OCI-LY7 (cell line): ENCODE measurements around the gene CNIH2. TPM values are rescaled to one million over a fixed set of nuclear protein-coding genes. Genes with fewer than 3 reads are reported as not detected.

Experiments
- BruUV-seq: library from RNA; stranded (reverse); fragments of 400-500 nt; replicated peaks from 2 replicates; lab custom pipeline; 2021; lab: Mats Ljungman, UMichigan
- CTCF ChIA-PET: fragments of 300-600 bp; sonication (Branson Sonifier 250); formaldehyde crosslinking; loops from one replicate; lab custom pipeline; 2022; ENCODE audit warnings: antibody characterized with exemption; ENCODE audit not compliant: unreplicated experiment; lab: Charles Lee
- POLR2A ChIA-PET: fragments of 300-600 bp; sonication (Branson Sonifier 250); formaldehyde crosslinking; loops from one replicate; lab custom pipeline; 2022; ENCODE audit warnings: antibody characterized with exemption; lab: Charles Lee
- DNase-seq: peaks from one replicate; pipeline ENCODE4 v3.0.0-alpha.2; 2015; ENCODE audit warnings: low spot score
- H2AFZ ChIP-seq: fragments of 200-600 bp; sonication (generic), shearing (Covaris generic); 2 replicates; pipeline ENCODE4 v1.6.1; 2014; ENCODE audit warnings: mild to moderate bottlenecking, antibody characterized with exemption, low read length, moderate library complexity
- H3K27ac ChIP-seq: fragments of 200-600 bp; sonication (generic); 2 replicates; pipeline ENCODE4 v1.5.1; 2014; ENCODE audit warnings: mixed run types, low read depth, mild to moderate bottlenecking, moderate library complexity, low read length, inconsistent platforms; ENCODE audit not compliant: poor library complexity, severe bottlenecking
- H3K36me3 ChIP-seq: fragments of 200-600 bp; sonication (generic); 2 replicates; pipeline ENCODE4 v1.6.1; 2014; ENCODE audit warnings: mild to moderate bottlenecking, antibody characterized with exemption, low read length, moderate library complexity, mixed read lengths; ENCODE audit not compliant: insufficient read depth
- H3K4me1 ChIP-seq: fragments of 200-600 bp; sonication (generic); 2 replicates; pipeline ENCODE4 v1.5.1; 2014; ENCODE audit warnings: mild to moderate bottlenecking, low read length; ENCODE audit not compliant: insufficient read depth, poor library complexity, severe bottlenecking
- H3K4me2 ChIP-seq: fragments of 200-600 bp; sonication (generic); 2 replicates; pipeline ENCODE4 v1.6.1; 2014; ENCODE audit warnings: mild to moderate bottlenecking, low read length
- H3K4me3 ChIP-seq: fragments of 200-600 bp; sonication (generic); 2 replicates; pipeline ENCODE4 v1.5.1; 2014; ENCODE audit warnings: mild to moderate bottlenecking, low read depth, low read length; ENCODE audit not compliant: poor library complexity, severe bottlenecking
- H3K79me2 ChIP-seq: fragments of 200-600 bp; sonication (generic); 2 replicates; pipeline ENCODE4 v1.6.1; 2016; ENCODE audit warnings: low read depth, mild to moderate bottlenecking, low read length, moderate library complexity, mixed read lengths; ENCODE audit not compliant: insufficient read depth
- H3K9me2 ChIP-seq: fragments of 200-600 bp; sonication (generic); 2 replicates; pipeline ENCODE4 v1.6.1; 2016; ENCODE audit warnings: mild to moderate bottlenecking, low read length, mixed read lengths; ENCODE audit not compliant: insufficient read depth
- H3K9me3 ChIP-seq: fragments of 200-600 bp; sonication (generic); 2 replicates; pipeline ENCODE4 v1.6.1; 2014; ENCODE audit warnings: mild to moderate bottlenecking, mixed run types, low read length, mixed read lengths
- H4K20me1 ChIP-seq: fragments of 200-600 bp; sonication (generic); 2 replicates; pipeline ENCODE4 v1.6.1; 2014; ENCODE audit warnings: mild to moderate bottlenecking, antibody characterized with exemption, low read length, moderate library complexity, mixed read lengths; ENCODE audit not compliant: insufficient read depth
- CTCF ChIP-seq: fragments of 200-600 bp; sonication (generic); conservative IDR thresholded peaks from 2 replicates; pipeline ENCODE4 v1.5.1; 2014; ENCODE audit warnings: mild to moderate bottlenecking, antibody characterized with exemption, low read length, moderate library complexity, mixed read lengths
- EZH2phosphoT487 ChIP-seq: fragments of 200-600 bp; sonication (generic); IDR thresholded peaks from 2 replicates; pipeline ENCODE4 v1.6.1; 2018; ENCODE audit warnings: low read depth, borderline replicate concordance, mild to moderate bottlenecking, mixed run types, antibody characterized with exemption, low read length, moderate library complexity, mixed read lengths
- intact Hi-C: fragments of 100-400 bp; cut with micrococcal nuclease; formaldehyde crosslinking; loops from one replicate; pipeline ENCODE4 v1.10.0; 2022; ENCODE audit not compliant: unreplicated experiment
- total RNA-seq, 2 experiments: library from RNA; depleted of rRNA in 1 of 2; stranded (reverse); fragments of >200 nt in 1 of 2; shearing (Covaris generic) in 1 of 2; gene quantifications; 2 replicates each; pipeline ENCODE4 v1.2.3, GENCODE V29; 2014 to 2022

Gene CNIH2
- total RNA-seq, 2 experiments from 2014 or later: 0.60 to 2.7 TPM

GRCh38 chr11:66284526-66285078 is 6.6 kb downstream of the CNIH2 start:
- Histone ChIP-seq H3K4me3 (no peak overlapping the region), H3K4me2 (peak overlapping the region; percentile 52), H3K9me2 (no peaks in the 10 kb centered on the region), H3K36me3 (peaks cover 15% of the 10 kb centered on the region; the same call in 1 of the 2 replicates), H3K79me2 (peaks cover 9% of the 10 kb centered on the region; the same call in 1 of the 2 replicates), H4K20me1 (no peaks in the 10 kb centered on the region), H3K27ac (peak overlapping the region; percentile 35), H3K4me1 (peaks cover 43% of the 10 kb centered on the region), H3K9me3 (no peaks in the 10 kb centered on the region), H2AFZ (no peak overlapping the region)
- TF ChIP-seq EZH2phosphoT487 (no peak), CTCF (no peak)
- ChIA-PET CTCF (no interaction called here), POLR2A (no interaction called here)
- no TSS peak for BruUV-seq
- intact Hi-C loops: no loop called here
- peak; percentile 35 for DNase-seq

DNA sequence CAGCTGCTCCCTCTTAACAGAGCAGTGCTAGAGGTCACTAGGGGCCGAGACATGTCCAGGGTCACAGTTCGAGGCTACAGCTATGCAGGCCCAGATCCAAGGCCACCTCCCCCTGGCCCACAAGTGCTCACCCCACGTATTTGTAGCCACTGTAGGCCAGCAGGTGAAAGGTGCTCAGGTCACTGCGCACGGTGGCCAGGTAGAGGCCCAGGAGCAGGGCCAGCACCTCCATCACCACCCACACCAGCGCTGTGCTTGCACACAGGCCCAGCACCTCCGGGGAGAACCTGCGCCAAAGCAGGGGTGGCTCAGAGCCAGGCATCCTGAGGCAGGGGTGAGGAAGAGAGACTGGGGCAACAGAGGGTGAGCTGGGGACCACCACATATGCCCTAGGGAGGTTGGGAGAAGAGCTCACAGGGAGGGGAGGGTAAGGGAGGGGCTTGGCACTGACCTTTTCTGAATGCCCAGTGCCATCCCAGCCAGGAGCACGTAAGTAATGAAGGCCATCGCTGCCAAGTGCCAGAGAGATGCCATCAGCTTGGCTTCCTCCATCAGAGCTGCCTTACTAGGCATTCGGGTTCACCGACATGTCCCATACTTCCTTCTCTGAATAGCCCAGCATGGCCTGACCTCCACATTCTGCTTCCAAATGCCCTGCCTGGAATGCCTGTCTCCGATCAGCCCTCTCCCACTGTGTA is 7.4 kb downstream of the CNIH2 start:
- no peaks in the 10 kb centered on the region for H3K9me2 ChIP-seq
- H3K79me2 ChIP-seq: peaks cover 9% of the 10 kb centered on the region; the same call in 1 of the 2 replicates
- no peak for DNase-seq
- intact Hi-C loops: no loop called here
- H2AFZ ChIP-seq: no peak overlapping the region
- ChIA-PET POLR2A (interaction anchor here (1.0 kb wide), 1 partner anchor 32 kb away, joined by 3 read pairs; no protein-coding TSS in a partner anchor), CTCF (no interaction called here)
- TF ChIP-seq CTCF: no peak
- TF ChIP-seq EZH2phosphoT487: no peak
- no peak overlapping the region for H3K4me3 ChIP-seq
- BruUV-seq: no TSS peak
- no peaks in the 10 kb centered on the region for H4K20me1 ChIP-seq
- no peak overlapping the region for H3K4me2 ChIP-seq
- no peak overlapping the region for H3K27ac ChIP-seq
- peaks cover 15% of the 10 kb centered on the region; the same call in 1 of the 2 replicates for H3K36me3 ChIP-seq
- H3K9me3 ChIP-seq: no peaks in the 10 kb centered on the region
- peaks cover 51% of the 10 kb centered on the region for H3K4me1 ChIP-seq

GRCh38 chr11:66286699-66287098 is 8.7 kb downstream of the CNIH2 start:
- Histone ChIP-seq H3K36me3 (peaks cover 15% of the 10 kb centered on the region; the same call in 1 of the 2 replicates), H3K4me2 (no peak overlapping the region), H3K4me3 (no peak overlapping the region), H3K79me2 (peaks cover 9% of the 10 kb centered on the region; the same call in 1 of the 2 replicates), H3K9me3 (no peaks in the 10 kb centered on the region), H3K27ac (no peak overlapping the region), H4K20me1 (no peaks in the 10 kb centered on the region), H2AFZ (no peak overlapping the region), H3K9me2 (no peaks in the 10 kb centered on the region), H3K4me1 (peaks cover 49% of the 10 kb centered on the region)
- ChIA-PET CTCF (no interaction called here), POLR2A (interaction anchor here (1.0 kb wide), 1 partner anchor 31 kb away, joined by 3 read pairs; no protein-coding TSS in a partner anchor)
- DNase-seq: no peak
- intact Hi-C loops: no loop called here
- BruUV-seq: no TSS peak
- no peak for TF ChIP-seq CTCF
- TF ChIP-seq EZH2phosphoT487: no peak
